ENCODE results near the gene FOXC1.

FOXC1 gene

GRCh38 chr6:1630212-1630770 lies 20.6 kb downstream of the FOXC1 start:
- H3K4me3 ChIP-seq (ENCODE audit: low read depth, low read length) = no peak overlapping the region
- peaks cover 7% of the 10 kb centered on the region for H3K27me3 ChIP-seq
- H3K9me3 ChIP-seq = no peaks in the 10 kb centered on the region
- no peak for TF ChIP-seq CTCF (IDR thresholded peaks at IDR 0.05; ENCODE audit: low read depth, low read length)
- peaks cover 13% of the 10 kb centered on the region for H3K4me1 ChIP-seq
- no peaks in the 10 kb centered on the region for H3K36me3 ChIP-seq
- DNase-seq = no peak

GRCh38 chr6:1630771-1631217 lies 21.1 kb downstream of the FOXC1 start:
- no peaks in the 10 kb centered on the region for H3K36me3 ChIP-seq
- no peak for DNase-seq

GRCh38 chr6:1631251-1631650 lies 21.5 kb downstream of the FOXC1 start:
- no peaks in the 10 kb centered on the region for H3K27me3 ChIP-seq
- no peak for TF ChIP-seq CTCF (IDR thresholded peaks at IDR 0.05; ENCODE audit: low read depth, low read length)
- no peaks in the 10 kb centered on the region for H3K9me3 ChIP-seq
- no peaks in the 10 kb centered on the region for H3K36me3 ChIP-seq
- H3K4me1 ChIP-seq = peaks cover 13% of the 10 kb centered on the region
- DNase-seq = no peak
- H3K4me3 ChIP-seq (ENCODE audit: low read depth, low read length) = no peak overlapping the region

More at GRCh38 chr6:1630771-1631217, 21.1 kb downstream of the FOXC1 start:
- Histone ChIP-seq H3K4me1 (peaks cover 13% of the 10 kb centered on the region), H3K4me3 (ENCODE audit: low read depth, low read length) (no peak overlapping the region), H3K27me3 (peaks cover 1% of the 10 kb centered on the region), H3K9me3 (no peaks in the 10 kb centered on the region)
- TF ChIP-seq CTCF (IDR thresholded peaks at IDR 0.05; ENCODE audit: low read depth, low read length) = no peak

- Histone ChIP-seq H3K9me3 (no peaks in the 10 kb centered on the region), H3K36me3 (no peaks in the 10 kb centered on the region), H3K27me3 (no peaks in the 10 kb centered on the region), H3K4me1 (peaks cover 2% of the 10 kb centered on the region), H3K4me3 (ENCODE audit: low read depth, low read length) (no peak overlapping the region)
- TF ChIP-seq CTCF (IDR thresholded peaks at IDR 0.05; ENCODE audit: low read depth, low read length) = no peak
- DNase-seq = no peak
These were observed 23.8 kb downstream of the FOXC1 start for GRCh38 chr6:1633366-1634021.

- TF ChIP-seq CTCF (IDR thresholded peaks at IDR 0.05; ENCODE audit: low read depth, low read length) = no peak
- no peak overlapping the region for H3K4me3 ChIP-seq (ENCODE audit: low read depth, low read length)
- no peaks in the 10 kb centered on the region for H3K36me3 ChIP-seq
- DNase-seq = no peak
- no peaks in the 10 kb centered on the region for H3K9me3 ChIP-seq
- H3K27me3 ChIP-seq = no peaks in the 10 kb centered on the region
- H3K4me1 ChIP-seq = no peaks in the 10 kb centered on the region; the same call in 1 of the 2 replicates
These were observed 24.4 kb downstream of the FOXC1 start for GRCh38 chr6:1634081-1634480.

- DNase-seq = no peak
- no peaks in the 10 kb centered on the region for H3K9me3 ChIP-seq
- H3K4me3 ChIP-seq (ENCODE audit: low read depth, low read length) = no peak overlapping the region
- TF ChIP-seq CTCF (IDR thresholded peaks at IDR 0.05; ENCODE audit: low read depth, low read length) = no peak
- no peaks in the 10 kb centered on the region for H3K36me3 ChIP-seq
- no peaks in the 10 kb centered on the region for H3K27me3 ChIP-seq
- no peaks in the 10 kb centered on the region; the same call in 1 of the 2 replicates for H3K4me1 ChIP-seq
These were observed 25.7 kb downstream of the FOXC1 start for GRCh38 chr6:1635305-1636010.
